ENCODE results near the gene NEDD9.

The NEDD9 gene, protein sequence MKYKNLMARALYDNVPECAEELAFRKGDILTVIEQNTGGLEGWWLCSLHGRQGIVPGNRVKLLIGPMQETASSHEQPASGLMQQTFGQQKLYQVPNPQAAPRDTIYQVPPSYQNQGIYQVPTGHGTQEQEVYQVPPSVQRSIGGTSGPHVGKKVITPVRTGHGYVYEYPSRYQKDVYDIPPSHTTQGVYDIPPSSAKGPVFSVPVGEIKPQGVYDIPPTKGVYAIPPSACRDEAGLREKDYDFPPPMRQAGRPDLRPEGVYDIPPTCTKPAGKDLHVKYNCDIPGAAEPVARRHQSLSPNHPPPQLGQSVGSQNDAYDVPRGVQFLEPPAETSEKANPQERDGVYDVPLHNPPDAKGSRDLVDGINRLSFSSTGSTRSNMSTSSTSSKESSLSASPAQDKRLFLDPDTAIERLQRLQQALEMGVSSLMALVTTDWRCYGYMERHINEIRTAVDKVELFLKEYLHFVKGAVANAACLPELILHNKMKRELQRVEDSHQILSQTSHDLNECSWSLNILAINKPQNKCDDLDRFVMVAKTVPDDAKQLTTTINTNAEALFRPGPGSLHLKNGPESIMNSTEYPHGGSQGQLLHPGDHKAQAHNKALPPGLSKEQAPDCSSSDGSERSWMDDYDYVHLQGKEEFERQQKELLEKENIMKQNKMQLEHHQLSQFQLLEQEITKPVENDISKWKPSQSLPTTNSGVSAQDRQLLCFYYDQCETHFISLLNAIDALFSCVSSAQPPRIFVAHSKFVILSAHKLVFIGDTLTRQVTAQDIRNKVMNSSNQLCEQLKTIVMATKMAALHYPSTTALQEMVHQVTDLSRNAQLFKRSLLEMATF

DNA sequence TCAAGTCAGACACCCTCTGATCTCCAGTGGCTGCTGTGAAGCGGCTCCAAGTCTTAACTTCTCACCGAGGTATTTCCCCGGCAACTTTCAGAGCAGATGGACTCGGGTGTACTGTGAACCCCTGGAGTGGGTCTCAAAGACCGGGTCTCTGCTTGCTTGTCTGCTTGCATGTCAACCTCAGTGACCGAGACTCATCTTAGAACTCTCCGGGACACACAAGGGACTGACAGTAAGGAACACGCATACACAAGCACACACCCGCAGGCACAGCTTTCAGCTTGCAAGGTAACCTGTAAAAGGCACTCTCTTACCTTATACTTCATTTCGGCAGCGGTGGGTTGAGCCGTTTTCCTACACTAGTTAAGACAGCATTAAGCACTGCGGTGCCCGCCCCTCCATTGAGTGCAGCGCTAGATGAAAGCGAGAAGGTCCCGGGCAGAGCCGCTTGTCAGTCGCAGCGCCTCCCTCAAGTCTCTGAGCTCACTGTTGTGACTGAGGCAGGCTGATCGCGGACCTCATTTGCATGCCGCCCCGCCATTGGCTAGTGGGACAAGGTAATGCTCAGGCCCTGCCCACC lies at the start of gene NEDD9:
NEDD9 (minus strand) TSS at position 476 of the 577 bp plus-strand sequence; CDS start at position 323, 153 bp downstream.
- TF ChIP-seq, protein P1, sequence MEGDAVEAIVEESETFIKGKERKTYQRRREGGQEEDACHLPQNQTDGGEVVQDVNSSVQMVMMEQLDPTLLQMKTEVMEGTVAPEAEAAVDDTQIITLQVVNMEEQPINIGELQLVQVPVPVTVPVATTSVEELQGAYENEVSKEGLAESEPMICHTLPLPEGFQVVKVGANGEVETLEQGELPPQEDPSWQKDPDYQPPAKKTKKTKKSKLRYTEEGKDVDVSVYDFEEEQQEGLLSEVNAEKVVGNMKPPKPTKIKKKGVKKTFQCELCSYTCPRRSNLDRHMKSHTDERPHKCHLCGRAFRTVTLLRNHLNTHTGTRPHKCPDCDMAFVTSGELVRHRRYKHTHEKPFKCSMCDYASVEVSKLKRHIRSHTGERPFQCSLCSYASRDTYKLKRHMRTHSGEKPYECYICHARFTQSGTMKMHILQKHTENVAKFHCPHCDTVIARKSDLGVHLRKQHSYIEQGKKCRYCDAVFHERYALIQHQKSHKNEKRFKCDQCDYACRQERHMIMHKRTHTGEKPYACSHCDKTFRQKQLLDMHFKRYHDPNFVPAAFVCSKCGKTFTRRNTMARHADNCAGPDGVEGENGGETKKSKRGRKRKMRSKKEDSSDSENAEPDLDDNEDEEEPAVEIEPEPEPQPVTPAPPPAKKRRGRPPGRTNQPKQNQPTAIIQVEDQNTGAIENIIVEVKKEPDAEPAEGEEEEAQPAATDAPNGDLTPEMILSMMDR (conservative IDR thresholded peaks at IDR 0.05; ENCODE audit: low read depth, low read length), result no peak
- DNase-seq (ENCODE audit: low read depth), result peak; percentile 99

DNA sequence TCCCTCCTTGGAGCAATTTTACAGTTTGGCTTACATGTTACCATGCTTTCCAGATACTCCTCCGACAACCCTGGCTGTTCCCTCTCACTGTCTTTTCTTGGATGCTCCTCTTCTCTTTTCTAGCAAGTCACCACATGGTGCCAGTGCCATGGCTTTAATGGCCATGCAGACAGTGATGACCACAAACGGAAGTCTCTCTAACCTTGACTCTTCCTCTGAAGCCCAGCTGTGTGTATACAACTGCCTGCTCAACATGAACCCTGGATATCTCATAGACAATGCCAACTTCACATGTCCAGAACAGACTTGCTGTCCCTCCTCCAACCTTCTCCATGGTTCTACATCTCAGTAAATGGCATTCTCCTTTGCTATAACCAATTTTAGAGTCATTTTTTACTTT lies 49.8 kb upstream of the NEDD9 start:
- H3K4me3 ChIP-seq (ENCODE audit: low read depth, low read length), result no peak overlapping the region
- DNase-seq (ENCODE audit: low read depth), result no peak
- TF ChIP-seq, protein P1 (conservative IDR thresholded peaks at IDR 0.05; ENCODE audit: low read depth, low read length), result no peak

More for the DNA sequence above, at the start of gene NEDD9:
- H3K4me3 ChIP-seq (ENCODE audit: low read depth, low read length), result peak within 1 kb of the TSS; percentile 74

DNA sequence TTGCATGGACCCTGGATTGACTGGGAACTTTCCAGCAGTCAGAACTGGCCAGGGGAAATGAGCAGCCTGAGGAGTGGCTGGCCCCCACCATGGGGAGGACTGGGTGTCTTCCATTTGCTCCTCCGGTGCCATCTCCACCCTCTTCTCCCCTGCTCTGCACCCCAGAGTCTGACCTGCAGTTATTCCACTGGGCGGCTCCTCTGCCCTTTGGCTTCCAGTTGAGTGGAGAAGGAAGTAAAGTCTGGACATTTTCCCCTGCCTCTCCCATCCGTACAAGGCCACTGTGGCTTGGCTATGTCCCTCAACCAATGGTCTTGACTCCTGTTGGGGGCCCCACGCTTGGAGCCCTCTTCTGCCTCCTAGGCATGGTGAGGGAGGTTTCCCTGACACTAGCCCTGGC lies 47.9 kb upstream of the NEDD9 start:
- TF ChIP-seq, protein P1 (conservative IDR thresholded peaks at IDR 0.05; ENCODE audit: low read depth, low read length), result no peak
- DNase-seq (ENCODE audit: low read depth), result no peak
- H3K4me3 ChIP-seq (ENCODE audit: low read depth, low read length), result no peak overlapping the region

DNA sequence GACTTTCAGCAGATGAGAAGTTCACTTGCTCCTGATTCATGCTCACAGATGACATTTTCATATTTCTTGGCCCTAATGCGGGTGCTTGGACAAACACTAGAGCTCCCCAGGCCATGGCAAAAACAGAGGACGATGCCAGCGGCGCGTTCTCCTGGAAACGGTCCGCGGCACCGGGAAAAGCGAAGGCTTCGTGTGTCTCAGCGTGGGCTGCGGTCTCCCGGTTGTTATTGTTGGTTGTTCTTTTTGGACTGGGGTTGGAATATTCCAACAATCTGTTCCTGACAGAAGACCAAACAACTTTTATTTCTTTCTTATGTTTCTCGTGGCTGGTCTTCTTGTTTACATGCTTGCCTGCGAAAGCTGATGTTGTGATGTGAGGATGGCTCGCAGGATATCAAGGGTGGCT lies 46.8 kb upstream of the NEDD9 start:
- H3K4me3 ChIP-seq (ENCODE audit: low read depth, low read length), result no peak overlapping the region
- DNase-seq (ENCODE audit: low read depth), result no peak
- TF ChIP-seq, protein P1 (conservative IDR thresholded peaks at IDR 0.05; ENCODE audit: low read depth, low read length), result no peak

DNA sequence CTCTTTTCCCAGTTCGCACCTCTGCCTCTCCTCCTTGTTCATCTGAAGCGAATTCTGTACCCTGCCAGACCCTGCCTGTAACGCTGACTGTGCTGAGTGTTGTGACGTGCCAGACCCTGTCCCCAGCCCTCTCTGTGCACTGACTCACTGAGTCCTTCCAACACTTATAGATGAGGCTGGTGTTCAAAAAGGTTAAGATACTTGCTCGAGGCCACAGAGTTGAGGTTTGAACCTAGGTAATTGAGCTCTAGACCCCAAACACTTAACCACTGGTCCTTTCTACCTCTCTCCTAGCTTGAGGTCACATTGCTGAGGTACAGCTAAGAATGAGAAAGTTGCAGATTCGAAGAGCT lies 45.7 kb upstream of the NEDD9 start:
- H3K4me3 ChIP-seq (ENCODE audit: low read depth, low read length), result no peak overlapping the region
- TF ChIP-seq, protein P1 (conservative IDR thresholded peaks at IDR 0.05; ENCODE audit: low read depth, low read length), result no peak
- no peak for DNase-seq (ENCODE audit: low read depth)

DNA sequence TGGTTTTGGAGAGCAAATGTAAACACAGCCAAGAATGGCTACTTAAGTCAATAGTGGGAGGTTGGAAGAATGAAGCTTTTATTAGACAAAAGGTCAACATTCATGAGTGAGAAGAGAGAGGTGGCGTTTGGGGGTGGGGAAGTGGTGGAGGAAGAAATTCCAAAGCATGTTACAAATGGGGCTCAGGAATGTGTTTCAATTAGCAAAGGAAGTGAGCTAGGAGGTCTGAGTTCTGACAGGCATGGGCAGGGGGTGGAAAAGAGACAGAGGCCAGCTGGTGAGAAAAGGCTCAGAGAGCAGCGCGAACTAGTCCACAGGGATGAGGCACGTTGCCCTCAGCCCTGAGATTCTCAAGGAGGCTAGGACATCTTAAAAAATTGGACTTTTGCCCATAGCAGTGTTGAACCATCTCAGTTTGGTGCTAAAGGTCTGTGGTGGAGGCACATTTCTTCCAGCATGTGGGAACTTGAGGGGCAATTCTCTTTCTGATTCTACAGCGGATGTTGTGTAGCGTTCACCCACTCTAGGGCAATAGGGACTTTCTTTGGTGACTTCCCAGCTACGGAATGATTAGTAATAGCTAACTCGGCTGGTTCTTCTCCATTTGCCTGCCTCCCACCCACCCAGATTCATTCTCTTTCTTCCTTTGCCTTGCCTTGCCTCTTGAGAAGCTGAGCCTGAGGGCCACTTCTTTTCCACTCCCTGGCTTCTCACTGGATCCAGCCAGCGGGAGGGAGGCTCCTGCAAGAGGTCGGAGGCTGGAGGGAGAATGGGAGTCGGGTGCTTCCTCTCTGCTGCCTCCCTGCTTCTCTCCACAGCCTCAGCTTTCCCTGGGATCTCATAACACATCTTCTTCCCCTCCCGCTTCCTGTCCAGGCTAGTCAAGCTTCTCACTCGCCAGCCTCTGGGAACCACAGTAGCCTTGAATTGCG lies 45.1 kb upstream of the NEDD9 start:
- H3K4me3 ChIP-seq (ENCODE audit: low read depth, low read length), result no peak overlapping the region

More for the DNA sequence above, 45.1 kb upstream of the NEDD9 start:
- DNase-seq (ENCODE audit: low read depth), result peak; percentile 92
- TF ChIP-seq, protein P1 (conservative IDR thresholded peaks at IDR 0.05; ENCODE audit: low read depth, low read length), result no peak

All from choroid plexus epithelial cell (primary cell).